DND-41 (cell line): Measurements from ENCODE around the gene HVCN1.

Experiments
- CTCF ChIP-seq: IDR thresholded peaks from 2 replicates; pipeline ENCODE4 v1.5.1; 2012; ENCODE audit warnings: borderline replicate concordance, low read length, moderate library complexity, mild to moderate bottlenecking; ENCODE audit not compliant: poor library complexity, severe bottlenecking; ENCODE audit errors: extremely low read depth
- EZH2 ChIP-seq: IDR thresholded peaks from 3 replicates; pipeline ENCODE4 v1.6.1; 2012; ENCODE audit warnings: borderline replicate concordance, low read depth, mild to moderate bottlenecking, moderate library complexity, low read length, inconsistent platforms; ENCODE audit not compliant: severe bottlenecking

DNA sequence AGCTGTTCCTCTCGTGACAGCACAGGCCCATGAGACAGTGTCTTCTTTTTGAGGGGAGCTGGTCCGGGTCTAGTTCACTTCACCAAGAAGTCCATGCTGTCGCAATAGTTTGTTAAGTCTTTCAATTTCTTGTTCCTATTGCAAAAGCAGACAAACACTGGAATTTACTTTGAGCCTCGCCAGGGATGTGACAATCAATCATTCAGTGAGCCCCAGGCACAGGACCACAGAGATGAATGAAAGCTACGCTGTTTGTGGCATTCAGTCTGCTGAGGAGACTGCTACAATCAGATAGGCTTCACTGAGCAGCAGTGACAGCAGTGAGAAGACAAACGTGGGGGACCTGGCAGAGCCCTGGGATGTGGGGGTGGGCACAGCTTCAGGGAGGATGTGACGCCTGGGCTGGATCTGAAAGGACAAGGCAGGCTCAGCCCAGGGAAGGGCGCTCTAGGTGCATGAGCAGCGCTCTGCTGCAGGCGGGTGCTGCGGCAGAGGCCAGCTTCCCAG, 39.5 kb downstream of the HVCN1 start:
- TF ChIP-seq CTCF (no peak), EZH2 (no peak)
